Activated T-cell treated with anti-CD3 and anti-CD28 coated beads, Interleukin-2, amount 50 U/mL, for 72 hours (primary cell): ENCODE results near the gene AP1S1. TPM values are rescaled to one million over a fixed set of nuclear protein-coding genes. Genes with fewer than 3 reads are reported as not detected.
"Not testable (repeated sequence)": the region's sequence is repeated elsewhere in the genome, so short reads cannot be mapped to it uniquely, and the experiment has no call there.

Experiments used
- ATAC-seq, 2 donors: fragments of 150-1000 bp; cut with Tn5 transposase; replicated peaks in 1 of 2; 2 replicates each; pipeline ENCODE4 v1.10.0; 2021; ENCODE audit warnings: moderate library complexity in 2 of 2, mild to moderate bottlenecking in 1 of 2
- DNase-seq, 2 donors: peaks; one replicate each; pipeline ENCODE4 v3.0.0; 2021 to 2022; ENCODE audit warnings: mixed read lengths in 1 of 2
- H3K27ac Mint-ChIP-seq: one replicate; pipeline ENCODE4 v1.8.0; 2022; ENCODE audit warnings: mild to moderate bottlenecking, moderate library complexity, mixed read lengths
- H3K27me3 Mint-ChIP-seq: one replicate; pipeline ENCODE4 v1.8.0; 2022; ENCODE audit warnings: low read depth, mixed read lengths
- H3K36me3 Mint-ChIP-seq, 2 donors: one replicate each; pipeline ENCODE4 v1.8.0; 2022; ENCODE audit warnings: mixed read lengths in 2 of 2, mild to moderate bottlenecking in 1 of 2; ENCODE audit not compliant: insufficient read depth in 2 of 2
- H3K4me1 Mint-ChIP-seq: one replicate; pipeline ENCODE4 v1.8.0; 2022; ENCODE audit warnings: low read depth, mixed read lengths
- H3K4me3 Mint-ChIP-seq, 2 donors: one replicate each; pipeline ENCODE4 v1.8.0; 2022; ENCODE audit warnings: mild to moderate bottlenecking in 2 of 2, mixed read lengths in 2 of 2, moderate library complexity in 2 of 2
- H3K9me3 Mint-ChIP-seq, 2 donors: one replicate each; pipeline ENCODE4 v1.8.0; 2022; ENCODE audit warnings: mixed read lengths in 2 of 2
- total RNA-seq, 2 donors: library from RNA; stranded (reverse); gene quantifications; one replicate each; pipeline ENCODE4 v1.2.3, GENCODE V29; 2022

Gene AP1S1
- total RNA-seq, 2 donors from 2014 or later = 23.4 to 28.4 TPM

DNA sequence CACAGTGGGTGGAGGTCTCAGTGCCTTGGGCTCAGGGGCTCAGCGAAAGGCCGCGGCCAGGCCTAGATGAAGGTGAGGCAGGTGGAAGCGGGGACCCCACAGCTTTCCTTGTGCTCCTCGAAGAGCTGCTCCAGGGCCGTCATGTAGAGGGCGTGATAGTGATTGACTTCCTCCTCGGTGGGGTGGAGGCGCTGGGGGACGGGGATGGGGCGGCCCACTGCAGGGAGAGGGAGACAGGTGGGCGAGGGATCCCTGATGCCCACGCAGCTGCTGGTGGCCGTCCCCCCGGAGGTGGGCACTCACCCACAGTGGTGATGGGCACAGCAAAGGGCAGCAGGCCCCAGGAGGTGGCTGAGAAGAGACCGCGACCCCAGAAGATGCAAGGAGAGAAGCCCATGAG, 41.6 kb downstream of the AP1S1 start:
- no peak for DNase-seq
- Mint-ChIP-seq H3K36me3 (no peaks in the 10 kb centered on the region), H3K4me3 (no peak overlapping the region), H3K4me1 (peaks cover 7% of the 10 kb centered on the region), H3K9me3 (no peaks in the 10 kb centered on the region), H3K27ac (no peak overlapping the region), H3K27me3 (peaks cover 17% of the 10 kb centered on the region)
- ATAC-seq = no peak

DNA sequence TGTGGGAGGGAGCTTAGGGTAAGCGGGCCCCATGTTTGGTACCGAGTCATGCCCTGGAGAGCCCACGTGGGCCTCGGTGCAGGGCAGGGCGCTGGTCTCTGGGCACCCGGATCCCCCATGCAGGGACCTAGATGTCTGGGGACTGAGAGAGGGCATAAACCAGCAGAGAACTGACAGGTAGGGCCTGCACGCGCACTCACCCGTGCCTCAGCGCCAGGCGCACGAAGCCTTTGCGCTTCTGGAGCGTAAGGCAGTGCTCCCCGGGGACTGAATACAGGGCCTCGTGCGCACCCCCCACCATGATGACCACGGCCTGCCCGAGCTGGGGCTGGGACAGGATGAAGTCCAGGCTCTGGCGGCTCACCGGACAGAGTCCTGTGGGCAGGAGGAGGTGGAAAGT, 43.7 kb downstream of the AP1S1 start:
- Mint-ChIP-seq H3K27ac (no peak overlapping the region), H3K27me3 (peaks cover 28% of the 10 kb centered on the region), H3K4me1 (peaks cover 4% of the 10 kb centered on the region), H3K36me3 (no peaks in the 10 kb centered on the region), H3K9me3 (no peaks in the 10 kb centered on the region), H3K4me3 (no peak overlapping the region)
- no peak for ATAC-seq
- no peak for DNase-seq

DNA sequence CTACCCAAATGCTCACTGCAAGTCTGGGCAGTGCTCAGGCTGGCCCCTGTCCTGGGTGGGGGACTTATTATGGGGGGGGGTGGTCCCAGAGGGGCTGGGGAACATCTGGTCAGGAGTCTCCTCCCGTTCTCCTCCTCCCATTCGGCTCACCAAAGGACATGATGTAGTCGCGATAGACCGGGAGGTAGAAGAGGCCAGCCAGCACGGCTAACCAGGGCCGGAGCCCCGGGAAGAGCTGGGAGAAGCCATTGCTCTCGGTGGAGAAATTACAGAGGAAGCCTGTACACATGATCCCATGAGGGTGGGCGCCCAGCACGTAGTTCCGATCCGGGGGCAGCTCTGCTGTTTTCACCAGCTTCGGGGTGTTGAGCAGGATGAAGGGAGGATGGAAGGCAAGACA, 44.2 kb downstream of the AP1S1 start:
- ATAC-seq (no peak), DNase-seq (no peak)
- H3K4me1 Mint-ChIP-seq = peaks cover 4% of the 10 kb centered on the region
- H3K9me3 Mint-ChIP-seq = no peaks in the 10 kb centered on the region
- H3K27ac Mint-ChIP-seq = no peak overlapping the region
- H3K4me3 Mint-ChIP-seq = no peak overlapping the region
- H3K27me3 Mint-ChIP-seq = peaks cover 31% of the 10 kb centered on the region
- H3K36me3 Mint-ChIP-seq = no peaks in the 10 kb centered on the region

DNA sequence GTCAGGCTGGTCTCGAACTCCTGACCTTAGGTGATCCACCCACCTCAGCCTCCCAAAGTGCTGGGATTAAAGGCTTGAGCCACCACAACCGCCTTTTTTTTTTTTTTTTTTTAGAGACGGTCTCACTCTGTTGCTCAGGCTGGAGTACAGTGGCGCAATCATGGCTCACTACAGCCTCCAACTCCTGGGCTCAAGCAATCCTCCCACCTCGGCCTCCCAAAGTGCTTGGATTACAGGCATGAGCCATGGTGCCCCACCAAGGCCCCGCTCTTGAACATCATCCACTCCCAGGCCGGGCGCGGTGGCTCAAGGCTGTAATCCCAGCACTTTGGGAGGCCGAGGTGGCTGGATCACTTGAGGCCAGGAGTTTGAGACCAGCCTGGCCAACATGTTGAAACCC, 45.2 kb downstream of the AP1S1 start:
- not testable (repeated sequence) for H3K36me3 Mint-ChIP-seq, ATAC-seq, H3K27ac Mint-ChIP-seq, H3K9me3 Mint-ChIP-seq, DNase-seq, H3K4me3 Mint-ChIP-seq
- H3K27me3 Mint-ChIP-seq = peaks cover 39% of the 10 kb centered on the region
- H3K4me1 Mint-ChIP-seq = peaks cover 13% of the 10 kb centered on the region

DNA sequence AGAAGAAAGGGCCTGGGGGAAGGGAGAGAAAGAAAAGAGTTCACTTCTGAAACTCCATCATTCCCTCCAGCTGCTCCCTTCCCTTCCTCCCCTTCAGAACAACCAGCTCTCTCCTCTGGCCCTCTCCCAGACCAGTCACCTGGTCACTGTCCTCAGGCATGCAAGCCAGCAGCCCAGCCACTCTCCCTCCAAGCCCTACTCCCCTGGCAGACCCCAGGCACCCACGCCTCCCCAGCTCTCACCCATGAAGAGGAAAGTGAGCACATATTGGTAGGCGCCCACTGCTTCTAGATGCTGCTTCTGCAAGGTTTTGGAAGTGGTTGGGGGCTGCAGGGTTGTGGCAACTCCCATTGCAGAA, 46.2 kb downstream of the AP1S1 start:
- Mint-ChIP-seq H3K36me3 (no peaks in the 10 kb centered on the region), H3K4me1 (peaks cover 13% of the 10 kb centered on the region), H3K9me3 (no peaks in the 10 kb centered on the region), H3K4me3 (peak overlapping the region in 1 of 2 donors; percentile 54), H3K27me3 (peaks cover 39% of the 10 kb centered on the region), H3K27ac (no peak overlapping the region)
- no peak for ATAC-seq
- DNase-seq = no peak

DNA sequence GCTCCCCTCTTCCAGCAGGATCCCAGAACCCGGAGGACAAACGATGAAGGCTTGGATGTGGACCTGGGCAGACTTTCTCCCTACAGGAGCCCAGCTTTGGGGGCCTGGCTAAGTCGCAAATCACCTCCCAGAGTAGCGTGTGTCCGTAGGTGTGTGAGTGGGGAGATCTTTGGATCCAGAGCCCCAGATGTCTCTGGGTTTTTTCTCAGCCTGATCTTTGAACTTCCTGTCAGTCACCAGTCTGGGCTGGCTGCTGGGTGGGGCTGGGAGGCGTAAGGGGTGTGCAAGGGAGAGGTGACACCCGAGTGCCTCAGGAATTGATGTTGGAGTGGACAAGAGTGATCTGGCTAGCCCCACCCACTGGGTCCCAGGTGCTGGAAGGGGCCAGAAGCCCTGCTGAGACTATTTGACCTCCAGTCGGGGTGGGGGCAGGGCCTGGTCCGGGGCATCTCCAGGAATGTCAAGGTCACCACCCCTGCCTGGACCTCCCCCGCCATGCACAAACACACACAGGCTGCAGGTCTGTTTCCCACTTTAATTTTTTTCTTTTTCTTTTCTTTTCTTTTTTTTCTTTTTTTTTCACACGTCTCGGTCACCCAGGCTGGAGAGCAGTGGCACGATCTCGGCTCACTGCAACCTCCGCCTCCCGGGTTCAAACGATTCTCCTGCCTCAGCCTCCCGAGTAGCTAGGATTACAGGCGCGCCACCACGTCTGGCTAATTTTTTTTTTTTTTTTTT, 46.8 kb downstream of the AP1S1 start, which contains the start of gene MOGAT3:
MOGAT3 (minus strand) TSS at position 175 of the 738 bp plus-strand sequence. CDS start 182 bp downstream, outside the sequence.
- Mint-ChIP-seq H3K36me3 (no peaks in the 10 kb centered on the region), H3K27me3 (peaks cover 39% of the 10 kb centered on the region), H3K4me3 (peak within 1 kb of the TSS in 1 of 2 donors; percentile 54), H3K4me1 (peaks cover 13% of the 10 kb centered on the region), H3K27ac (no peak within 1 kb of the TSS), H3K9me3 (no peaks in the 10 kb centered on the region)
- no peak for ATAC-seq
- DNase-seq = no peak

DNA sequence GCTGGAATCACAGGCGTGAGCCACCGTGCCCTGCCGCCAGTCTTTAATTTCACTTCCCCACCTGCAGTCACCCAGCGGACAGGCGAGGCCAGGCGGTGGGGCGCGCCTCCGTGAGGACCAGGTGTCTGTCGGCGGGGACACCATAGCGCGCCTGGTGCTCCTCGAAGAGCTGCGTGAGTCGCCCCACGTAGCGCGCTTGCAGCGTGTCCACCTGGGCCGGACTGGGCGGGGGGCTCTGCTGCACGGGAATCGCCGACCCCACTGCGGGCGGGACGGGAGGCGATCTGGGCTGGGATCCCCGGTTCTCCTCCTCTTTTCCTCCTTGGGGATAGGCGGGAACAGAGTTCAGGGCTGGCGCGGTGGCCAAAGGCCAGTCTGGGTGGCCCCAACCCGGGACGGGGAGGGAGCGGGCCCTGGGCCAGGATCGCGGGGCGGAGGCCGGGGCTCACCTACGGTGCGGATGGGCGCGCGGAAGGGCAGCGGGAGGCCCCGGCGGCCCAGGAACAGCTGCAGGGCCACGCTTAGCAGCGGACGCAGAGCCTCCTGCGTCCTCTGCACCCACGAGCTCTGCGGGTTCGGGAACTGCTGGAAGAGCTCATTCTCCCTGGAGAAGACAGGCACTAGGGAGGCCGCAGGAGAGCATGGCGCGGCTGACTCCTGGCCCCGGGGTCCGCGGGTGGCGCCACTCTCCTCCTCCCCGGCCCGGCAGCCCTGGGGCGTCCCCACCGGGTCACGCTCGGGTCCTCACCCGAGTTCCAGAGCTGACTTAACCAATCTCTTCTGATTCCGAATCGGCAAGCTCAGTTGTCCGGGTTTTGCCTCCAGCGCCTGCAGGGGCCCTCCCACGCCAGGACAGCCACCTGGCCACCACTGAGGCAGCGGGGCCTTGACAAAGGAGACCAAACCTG, 47.7 kb downstream of the AP1S1 start:
- Mint-ChIP-seq H3K27ac (no peak overlapping the region), H3K4me3 (peak overlapping the region in 1 of 2 donors; percentile 40), H3K9me3 (no peaks in the 10 kb centered on the region), H3K4me1 (peaks cover 13% of the 10 kb centered on the region), H3K27me3 (peaks cover 39% of the 10 kb centered on the region), H3K36me3 (no peaks in the 10 kb centered on the region)
- no peak for ATAC-seq
- DNase-seq = no peak

DNA sequence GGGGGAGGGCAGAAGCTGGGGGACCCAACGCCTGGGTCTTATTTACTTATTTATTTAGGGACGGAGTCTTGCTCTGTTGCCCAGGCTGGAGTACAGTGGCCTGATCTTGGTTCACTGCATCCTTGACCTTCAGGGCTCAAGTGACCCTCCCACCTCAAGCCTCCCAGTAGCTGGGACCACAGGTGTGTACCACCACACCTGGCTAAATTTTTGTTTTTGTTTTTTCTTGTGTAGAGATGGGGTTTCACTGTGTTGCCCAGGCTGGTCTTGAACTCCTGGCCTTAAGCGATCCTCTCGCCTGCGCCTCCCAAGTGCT, 48.3 kb downstream of the AP1S1 start:
- peaks cover 13% of the 10 kb centered on the region for H3K4me1 Mint-ChIP-seq
- H3K27ac Mint-ChIP-seq = no peak overlapping the region
- H3K27me3 Mint-ChIP-seq = peaks cover 39% of the 10 kb centered on the region
- no peak for ATAC-seq
- H3K36me3 Mint-ChIP-seq = no peaks in the 10 kb centered on the region
- H3K9me3 Mint-ChIP-seq = no peaks in the 10 kb centered on the region
- peak overlapping the region in 1 of 2 donors; percentile 15 for H3K4me3 Mint-ChIP-seq
- DNase-seq = no peak

DNA sequence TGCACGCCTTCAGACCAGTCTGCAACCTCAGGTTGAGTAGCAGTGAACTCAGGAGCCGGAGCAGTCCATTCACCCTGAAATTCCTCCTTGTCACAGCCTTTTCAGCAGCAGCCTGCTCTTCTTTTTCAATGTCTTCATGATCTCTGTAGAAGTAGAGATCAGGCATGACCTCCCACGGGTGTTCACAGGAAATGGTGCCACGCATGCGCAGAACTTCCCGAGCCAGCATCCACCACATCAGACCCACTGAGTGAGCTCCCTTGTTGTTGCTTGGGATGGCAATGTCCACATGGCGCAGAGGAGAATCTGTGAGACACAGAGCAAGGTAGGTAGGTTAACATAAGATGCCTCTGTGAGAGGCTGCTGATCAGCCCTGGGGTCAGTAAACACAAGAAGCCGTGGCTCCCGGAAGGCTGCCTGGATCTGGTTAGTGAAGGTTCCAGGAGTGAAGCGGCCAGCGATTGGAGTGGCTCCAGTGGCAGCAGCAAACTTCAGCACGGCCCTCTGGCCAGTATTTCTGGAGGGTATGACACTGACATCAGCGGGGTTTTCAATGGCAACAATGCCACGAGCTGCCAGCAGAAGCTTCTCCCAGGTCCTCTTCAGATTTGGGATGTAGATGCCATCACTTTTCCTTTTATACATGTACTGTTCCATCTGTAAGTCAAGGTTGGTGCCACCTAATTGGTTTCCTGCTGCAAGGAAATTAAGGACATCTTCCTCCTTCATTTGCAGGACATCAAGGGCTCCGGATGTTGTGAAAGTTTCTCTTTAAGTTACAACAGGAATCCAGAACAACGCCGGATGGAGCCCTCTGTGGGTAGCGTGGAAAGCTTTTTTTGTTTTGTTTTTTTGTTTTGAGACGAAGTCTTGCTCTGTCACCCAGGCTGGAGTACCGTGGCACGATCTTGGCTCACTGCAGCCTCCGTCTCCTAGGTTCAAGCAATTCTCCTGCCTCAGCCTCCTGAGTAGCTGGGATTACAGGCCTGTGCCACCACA, 49.8 kb downstream of the AP1S1 start:
- peak in 1 of 2 donors; percentile 38 for ATAC-seq
- H3K27ac Mint-ChIP-seq = peak overlapping the region; percentile 22
- H3K4me1 Mint-ChIP-seq = peaks cover 13% of the 10 kb centered on the region
- H3K4me3 Mint-ChIP-seq = peak overlapping the region; percentile 44 to 52
- not testable (repeated sequence) for H3K9me3 Mint-ChIP-seq, H3K36me3 Mint-ChIP-seq, DNase-seq
- H3K27me3 Mint-ChIP-seq = peaks cover 39% of the 10 kb centered on the region

DNA sequence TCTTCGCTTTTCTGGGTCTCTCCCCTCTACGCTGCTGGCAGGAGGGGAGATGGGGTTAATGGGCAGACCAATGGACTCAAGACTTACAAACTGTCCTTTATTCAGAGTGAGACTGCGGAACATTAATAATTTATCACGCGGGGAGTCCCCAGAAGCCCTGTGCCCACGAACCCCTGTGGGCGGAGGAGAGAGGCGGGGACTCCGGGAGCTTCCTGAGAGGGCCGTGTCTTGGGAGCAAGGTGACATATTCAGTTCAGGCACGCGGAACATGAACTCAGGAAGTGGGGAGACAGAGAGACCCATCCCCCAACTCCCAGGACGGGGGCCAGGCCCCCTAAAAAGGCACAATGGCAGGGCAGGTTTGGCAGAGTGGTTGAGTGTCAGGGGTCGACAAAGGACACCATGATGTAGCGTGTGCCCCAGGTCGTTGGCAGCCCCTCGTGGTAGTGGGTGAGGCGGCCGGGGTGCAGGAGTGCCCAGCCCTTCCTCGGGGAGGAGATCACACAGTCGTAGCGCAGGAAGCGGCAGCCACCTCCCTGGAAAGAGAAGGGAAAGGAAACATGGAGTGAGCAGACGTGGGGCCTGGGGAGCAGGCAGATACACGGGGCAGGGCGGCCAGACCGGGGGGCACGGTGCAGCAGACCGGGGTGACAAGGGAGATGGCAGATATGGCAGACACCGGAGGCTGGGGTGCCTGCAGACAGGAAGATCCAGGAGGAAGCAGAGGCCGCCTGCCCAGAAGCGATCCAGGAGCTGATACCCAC, 51.8 kb downstream of the AP1S1 start:
- Mint-ChIP-seq H3K27me3 (peaks cover 26% of the 10 kb centered on the region), H3K36me3 (peaks cover 0 to 2% of the 10 kb centered on the region in 2 donors), H3K4me3 (no peak overlapping the region), H3K9me3 (no peaks in the 10 kb centered on the region), H3K4me1 (peaks cover 8% of the 10 kb centered on the region), H3K27ac (no peak overlapping the region)
- DNase-seq (no peak), ATAC-seq (no peak)

DNA sequence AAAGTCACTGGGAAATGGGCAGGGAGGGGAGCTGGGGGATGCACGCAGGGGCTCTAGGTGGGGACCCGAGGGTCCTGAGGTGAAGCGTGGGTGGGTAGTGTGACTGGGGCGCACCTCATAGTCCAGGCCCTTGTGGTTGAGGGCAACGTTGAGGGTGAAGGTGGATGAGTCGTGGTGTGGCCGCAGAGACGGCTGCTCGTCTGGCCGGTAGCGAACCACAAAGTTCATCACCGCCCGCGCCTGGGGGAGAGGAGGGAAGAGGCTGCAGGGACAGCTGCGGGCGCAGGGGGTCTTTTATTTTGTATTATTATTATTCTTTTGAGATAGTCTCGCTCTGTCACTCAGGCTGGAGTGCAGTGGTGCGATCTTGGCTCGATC, 52.4 kb downstream of the AP1S1 start:
- no peak for DNase-seq
- Mint-ChIP-seq H3K9me3 (no peaks in the 10 kb centered on the region), H3K4me3 (no peak overlapping the region), H3K36me3 (peaks cover 0 to 2% of the 10 kb centered on the region in 2 donors), H3K27ac (no peak overlapping the region), H3K27me3 (peaks cover 20% of the 10 kb centered on the region), H3K4me1 (peaks cover 8% of the 10 kb centered on the region)
- no peak for ATAC-seq

DNA sequence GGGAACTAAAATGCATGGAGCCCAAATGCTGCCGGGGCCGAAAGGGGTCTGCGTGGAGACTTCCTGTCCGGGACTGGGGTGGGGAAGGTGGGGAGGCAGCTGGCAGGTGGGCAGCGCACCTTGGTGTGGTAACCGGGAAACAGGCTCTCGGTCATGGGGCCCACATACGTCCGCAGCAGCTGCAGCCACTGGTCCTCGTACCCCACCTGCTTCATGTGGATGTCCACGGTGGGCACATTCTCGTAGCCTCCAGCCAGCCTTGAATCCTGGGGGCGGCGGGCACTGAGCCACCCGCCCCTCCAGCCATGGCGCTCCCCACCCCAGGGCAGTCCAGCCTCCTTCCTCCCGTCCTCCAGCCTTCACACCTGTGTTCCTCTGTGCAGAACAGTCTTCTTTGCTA, 53.2 kb downstream of the AP1S1 start:
- peaks cover 17% of the 10 kb centered on the region for H3K27me3 Mint-ChIP-seq
- H3K4me3 Mint-ChIP-seq = no peak overlapping the region
- no peak overlapping the region for H3K27ac Mint-ChIP-seq
- ATAC-seq (no peak), DNase-seq (no peak)
- peaks cover 0 to 2% of the 10 kb centered on the region in 2 donors for H3K36me3 Mint-ChIP-seq
- peaks cover 8% of the 10 kb centered on the region for H3K4me1 Mint-ChIP-seq
- no peaks in the 10 kb centered on the region for H3K9me3 Mint-ChIP-seq
